HG03175 (cell line): ENCODE measurements around the gene CAPN3.

Experiments
- ATAC-seq: cut with Tn5 transposase; IDR thresholded peaks from one replicate; pipeline ENCODE4 v1.9.1; 2021; ENCODE audit warnings: mild to moderate bottlenecking, moderate library complexity; ENCODE audit not compliant: unreplicated experiment

The CAPN3 gene

DNA sequence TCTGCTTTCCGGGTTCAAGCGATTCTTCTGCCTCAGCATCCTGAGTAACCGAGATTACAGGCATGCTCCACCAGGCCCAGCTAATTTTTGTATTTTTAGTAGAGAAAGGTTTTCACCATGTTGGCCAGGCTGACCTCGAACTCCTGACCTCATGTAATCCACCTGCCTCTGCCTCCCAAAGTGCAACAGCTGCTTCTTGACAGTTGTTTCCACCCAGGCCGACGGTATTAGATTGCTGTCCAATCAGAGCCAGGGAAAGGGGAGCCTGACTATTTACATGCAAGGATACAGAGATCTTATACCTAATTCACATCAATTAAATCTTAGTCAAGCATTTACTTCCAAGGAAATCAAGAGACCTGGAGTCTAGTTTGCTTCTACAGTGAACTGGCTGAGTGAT is 4.0 kb upstream of the CAPN3 start:
- ATAC-seq, result no peak

- ATAC-seq, result no peak
Observed at GRCh38 chr15:42356851-42357250, 2.5 kb upstream of the CAPN3 start.

DNA sequence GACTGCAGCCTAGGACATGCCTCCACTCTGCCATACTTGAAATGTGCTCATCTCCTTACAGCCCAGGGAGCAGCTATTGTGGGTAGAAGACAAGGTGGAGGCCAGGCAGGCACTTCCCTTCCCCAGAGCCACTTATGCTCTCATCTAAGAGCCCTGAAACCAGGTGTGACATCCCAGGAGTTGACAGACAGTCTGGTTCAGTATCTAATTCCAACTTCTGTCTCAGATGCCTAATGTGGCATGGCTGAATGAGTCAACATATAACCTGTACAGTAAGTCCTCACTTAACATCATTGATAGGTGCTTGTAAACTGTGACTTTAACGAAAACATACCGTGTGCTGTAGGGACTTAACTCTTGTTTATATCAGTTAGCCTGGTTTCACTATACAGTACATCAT is 1.2 kb upstream of the CAPN3 start:
- no peak for ATAC-seq

GRCh38 chr15:42359985-42360384 is 684 bp downstream of the CAPN3 start:
- ATAC-seq, result no peak

DNA sequence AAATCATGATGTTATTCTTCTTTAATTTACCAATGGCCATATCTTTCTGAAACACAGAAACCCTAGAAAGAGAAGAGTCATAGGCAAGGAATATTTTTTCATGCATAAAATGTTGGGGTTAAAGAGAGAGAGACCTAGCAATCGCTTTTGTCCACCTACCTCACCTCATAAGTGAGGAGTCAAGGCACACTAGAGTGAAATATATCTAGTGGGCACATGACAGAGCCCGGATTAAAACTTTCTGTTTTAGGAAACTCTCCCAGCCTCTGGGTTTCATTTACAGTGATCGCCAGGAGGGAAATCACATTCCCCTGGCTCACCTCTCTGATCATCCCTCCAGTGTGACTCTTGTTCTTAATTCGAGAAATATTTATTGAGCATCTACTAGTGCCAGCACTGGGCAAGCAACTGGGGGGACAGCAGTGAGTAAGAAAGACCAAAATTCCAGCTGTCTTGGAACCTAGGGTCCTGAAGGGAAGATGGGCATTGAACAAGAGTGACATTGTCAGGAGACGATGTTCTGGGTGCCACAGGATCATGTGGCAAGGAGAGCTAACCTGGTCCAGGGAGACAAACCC is 1.3 kb downstream of the CAPN3 start:
- ATAC-seq, result no peak

- ATAC-seq, result no peak
Observed at GRCh38 chr15:42363487-42363886, 4.2 kb downstream of the CAPN3 start.

DNA sequence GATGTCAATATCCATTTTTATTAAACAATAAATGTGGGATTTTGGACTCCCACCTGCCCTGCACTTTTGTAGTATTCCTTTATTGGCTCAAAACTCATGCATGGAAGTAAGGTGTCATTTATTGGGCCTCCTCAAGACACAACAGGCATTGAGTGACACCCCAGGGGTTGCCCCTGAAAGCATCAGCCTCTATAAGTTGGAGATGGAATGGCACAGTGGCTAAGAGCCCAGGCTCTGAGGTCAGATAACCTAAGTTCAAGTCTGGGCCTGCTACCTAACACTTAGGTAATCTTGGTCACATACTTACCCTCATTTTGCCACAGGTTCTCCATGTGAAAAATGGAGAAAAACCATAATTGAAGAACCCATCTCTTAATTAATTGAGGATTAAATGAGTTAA is 4.6 kb downstream of the CAPN3 start:
- ATAC-seq, result no peak

- ATAC-seq, result no peak
Observed at GRCh38 chr15:42364529-42364928, 5.2 kb downstream of the CAPN3 start.

GRCh38 chr15:42365921-42366550 is 6.7 kb downstream of the CAPN3 start:
- ATAC-seq, result no peak

- no peak for ATAC-seq
Observed at GRCh38 chr15:42367041-42367440, 7.7 kb downstream of the CAPN3 start.

GRCh38 chr15:42368096-42368495 is 8.8 kb downstream of the CAPN3 start:
- ATAC-seq, result no peak

DNA sequence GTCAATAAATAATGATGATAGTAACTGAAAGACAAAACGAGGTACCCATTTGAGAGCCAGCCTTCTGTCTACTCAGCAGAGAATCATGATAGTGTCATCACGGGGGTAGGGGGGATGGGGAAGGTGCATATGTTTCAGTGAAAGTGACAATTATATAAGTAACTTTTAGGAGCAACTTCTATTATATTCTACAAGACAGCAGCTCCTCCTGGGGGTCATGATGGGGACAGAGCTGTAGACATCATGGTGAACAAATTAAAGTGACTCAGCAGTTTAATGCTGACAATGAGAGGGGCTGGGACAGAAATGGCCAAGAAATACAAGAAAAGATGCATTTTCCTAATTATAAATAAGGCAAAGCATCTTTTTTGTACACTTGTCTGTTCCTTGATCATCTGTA is 11.8 kb downstream of the CAPN3 start:
- no peak for ATAC-seq

DNA sequence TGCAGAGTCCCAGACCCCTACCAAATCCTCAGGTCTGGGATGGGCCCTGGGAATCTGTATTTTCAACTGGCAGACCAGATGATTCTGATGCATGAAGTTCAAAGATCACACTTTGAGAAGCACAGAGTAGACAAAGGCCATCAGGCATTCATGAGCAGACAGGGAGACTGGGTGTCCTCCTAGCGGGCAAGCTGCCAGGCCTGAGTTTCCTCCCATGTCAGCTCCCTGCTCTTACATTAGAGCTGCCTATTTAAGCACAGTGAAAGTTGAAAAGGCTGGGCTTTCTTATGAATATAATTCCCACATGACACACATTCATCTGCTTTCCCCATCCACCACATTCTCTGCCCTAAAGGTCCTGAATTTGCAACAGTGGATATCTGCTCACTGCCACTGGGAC is 14.0 kb downstream of the CAPN3 start:
- no peak for ATAC-seq

- ATAC-seq, result no peak
Observed at GRCh38 chr15:42373936-42374335, 14.6 kb downstream of the CAPN3 start.

- no peak for ATAC-seq
Observed at GRCh38 chr15:42374810-42375209, 15.5 kb downstream of the CAPN3 start.

DNA sequence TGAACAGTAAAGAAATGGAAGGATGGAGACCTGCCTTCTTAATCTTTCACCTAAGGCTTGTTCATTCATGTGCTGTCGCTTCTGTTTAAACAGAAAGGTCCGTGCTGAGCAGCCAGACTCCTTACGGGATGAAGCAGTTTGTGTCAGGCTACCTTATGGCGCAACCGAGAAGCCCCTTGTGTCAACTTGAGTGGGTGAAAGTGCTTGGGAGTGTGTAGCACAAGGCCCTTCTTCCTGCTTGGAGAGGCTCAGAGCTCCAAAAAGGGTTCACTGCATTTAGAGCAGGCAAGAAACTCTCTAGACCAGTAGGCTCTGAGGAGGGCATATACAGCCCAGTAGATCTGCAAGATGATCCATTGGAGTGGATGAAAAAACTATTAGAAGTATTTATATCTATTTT is 16.0 kb downstream of the CAPN3 start:
- ATAC-seq, result no peak

GRCh38 chr15:42375941-42376340 is 16.6 kb downstream of the CAPN3 start:
- no peak for ATAC-seq

DNA sequence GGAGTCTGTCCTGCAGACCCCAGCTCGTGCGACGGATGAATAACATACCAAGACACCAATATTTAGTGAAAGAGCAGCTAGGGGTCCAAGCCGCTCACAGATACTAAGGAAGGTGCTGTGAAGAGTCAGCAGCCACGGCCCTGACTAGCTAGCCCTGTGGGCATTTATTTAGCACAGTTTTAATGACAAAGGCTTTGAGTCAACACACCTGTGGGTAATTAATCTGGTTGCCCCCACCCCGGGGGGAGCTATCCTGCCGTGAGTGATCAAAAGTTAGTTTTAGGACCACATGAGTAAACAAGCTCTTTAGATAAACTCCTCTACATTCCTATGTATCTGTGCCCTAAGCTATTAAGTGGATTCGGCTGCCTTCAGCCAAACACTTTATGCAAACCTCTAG is 18.7 kb downstream of the CAPN3 start:
- no peak for ATAC-seq

DNA sequence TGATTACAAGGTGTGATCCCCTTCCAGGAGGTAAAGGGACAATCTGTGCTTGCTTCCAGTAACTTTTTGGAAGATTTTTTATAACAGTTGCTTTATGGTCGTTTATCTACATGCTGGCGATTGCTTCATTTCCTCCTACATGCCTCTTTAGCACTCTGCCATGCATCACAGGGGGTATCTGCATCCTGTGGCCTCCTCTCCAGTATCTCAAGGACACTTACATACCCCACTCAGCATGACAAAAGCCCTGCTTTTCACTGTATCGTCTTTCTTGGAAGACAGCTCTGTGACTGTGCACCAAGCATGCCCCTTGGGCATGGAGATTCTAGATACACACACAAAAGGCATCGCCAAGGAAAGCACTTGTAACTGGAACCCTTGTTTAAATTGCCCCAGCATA is 25.3 kb downstream of the CAPN3 start:
- no peak for ATAC-seq

DNA sequence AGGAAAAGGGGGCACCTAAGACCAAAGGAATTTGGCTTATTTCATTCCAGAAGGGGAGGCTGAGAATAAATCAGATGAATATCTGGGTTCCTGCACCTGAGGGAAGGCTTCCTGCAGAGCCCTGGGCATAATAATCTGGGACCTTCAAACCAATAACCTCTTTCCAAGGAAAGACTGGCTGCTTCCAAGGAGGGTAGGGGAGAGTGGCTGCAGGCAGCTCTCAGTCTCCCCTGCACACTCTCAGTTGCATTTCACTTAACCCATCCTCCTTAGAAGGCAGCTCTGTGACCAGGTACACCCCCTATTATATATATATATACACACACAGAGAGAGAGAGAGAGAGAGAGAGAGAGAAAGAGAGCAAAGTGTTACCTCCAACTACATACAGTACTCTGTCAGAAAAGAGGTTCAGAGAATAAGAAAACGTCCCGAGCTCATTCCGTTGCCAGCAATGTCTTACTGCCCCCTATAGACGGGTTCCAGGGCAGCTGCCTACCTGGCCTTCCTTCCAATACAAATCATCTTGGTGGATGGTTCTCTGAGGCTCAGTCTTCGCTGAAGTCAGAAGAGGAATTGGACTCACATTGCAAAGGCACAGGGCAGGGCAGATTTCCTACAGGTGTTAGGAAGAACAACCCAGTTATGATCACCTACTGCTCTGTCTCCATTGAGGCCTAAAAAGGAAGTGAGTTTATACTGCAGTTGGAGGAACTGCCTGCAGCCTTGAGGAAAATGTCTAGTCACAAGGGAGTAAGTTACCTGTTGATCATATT is 26.1 kb downstream of the CAPN3 start:
- no peak for ATAC-seq

- ATAC-seq, result no peak
Observed at GRCh38 chr15:42385980-42386700, 26.8 kb downstream of the CAPN3 start.

GRCh38 chr15:42387603-42388002 is 28.3 kb downstream of the CAPN3 start:
- ATAC-seq, result no peak
